Activated CD4-positive, alpha-beta T cell treated with anti-CD3 and anti-CD28 coated beads for 4 hours (primary cell): ENCODE results near the gene KREMEN1.
"Not testable (repeated sequence)": the region's sequence is repeated elsewhere in the genome, so short reads cannot be mapped to it uniquely, and the experiment has no call there.

Experiments
- DNase-seq, 2 donors: peaks; one replicate each; pipeline ENCODE4 v3.0.0-alpha.2; 2020

Gene KREMEN1

GRCh38 chr22:29109822-29110221 lies 37.0 kb downstream of the KREMEN1 start:
- no peak for DNase-seq

- no peak for DNase-seq
Measured at GRCh38 chr22:29110946-29111345, 38.1 kb downstream of the KREMEN1 start.

GRCh38 chr22:29112121-29112520 lies 39.3 kb downstream of the KREMEN1 start:
- no peak for DNase-seq

- DNase-seq, result no peak
Measured at GRCh38 chr22:29112681-29113080, 39.8 kb downstream of the KREMEN1 start.

- DNase-seq, result no peak
Measured at GRCh38 chr22:29113319-29113718, 40.5 kb downstream of the KREMEN1 start.

- DNase-seq, result no peak
Measured at GRCh38 chr22:29114392-29114791, 41.6 kb downstream of the KREMEN1 start.

GRCh38 chr22:29115682-29116288 lies 43.0 kb downstream of the KREMEN1 start:
- DNase-seq, result no peak

GRCh38 chr22:29116397-29117123 lies 43.7 kb downstream of the KREMEN1 start:
- no peak for DNase-seq

- no peak for DNase-seq
Measured at GRCh38 chr22:29117799-29118477, 45.1 kb downstream of the KREMEN1 start.

- DNase-seq, result not testable (repeated sequence)
Measured at GRCh38 chr22:29120098-29120912, 47.5 kb downstream of the KREMEN1 start.

GRCh38 chr22:29121124-29121523 lies 48.3 kb downstream of the KREMEN1 start:
- no peak for DNase-seq

- no peak for DNase-seq
Measured at GRCh38 chr22:29122041-29122440, 49.2 kb downstream of the KREMEN1 start.

- DNase-seq, result no peak
Measured at GRCh38 chr22:29124777-29125442, 52.1 kb downstream of the KREMEN1 start.

GRCh38 chr22:29125443-29125778 lies 52.6 kb downstream of the KREMEN1 start:
- no peak for DNase-seq

- DNase-seq, result no peak
Measured at GRCh38 chr22:29125844-29126243, 53.0 kb downstream of the KREMEN1 start.

- no peak for DNase-seq
Measured at GRCh38 chr22:29126670-29127395, 54.0 kb downstream of the KREMEN1 start.

GRCh38 chr22:29128891-29129807 lies 56.3 kb downstream of the KREMEN1 start:
- no peak for DNase-seq

- DNase-seq, result no peak
Measured at GRCh38 chr22:29129808-29130140, 56.9 kb downstream of the KREMEN1 start.

- DNase-seq, result no peak
Measured at GRCh38 chr22:29130476-29130875, 57.6 kb downstream of the KREMEN1 start.

GRCh38 chr22:29133603-29134133 lies 60.8 kb downstream of the KREMEN1 start:
- DNase-seq, result no peak

- DNase-seq, result no peak
Measured at GRCh38 chr22:29134448-29134847, 61.6 kb downstream of the KREMEN1 start.
